Common myeloid progenitor, CD34-positive (primary cell): ENCODE data around the gene ISCU.
"Not testable (repeated sequence)": the region's sequence is repeated elsewhere in the genome, so short reads cannot be mapped to it uniquely, and the experiment has no call there.

Experiments
- CTCF ChIA-PET: fragments of 350-600 bp; sonication (Branson Sonifier 250); formaldehyde crosslinking; loops from one replicate; lab custom pipeline; 2021; ENCODE audit warnings: antibody characterized with exemption; lab: Charles Lee
- POLR2A ChIA-PET: fragments of 350-600 bp; sonication (Branson Sonifier 250); formaldehyde crosslinking; loops from one replicate; lab custom pipeline; 2021; ENCODE audit warnings: antibody characterized with exemption; lab: Charles Lee
- DNase-seq, 3 donors: peaks; one replicate each; pipeline versions ENCODE4 v3.0.0 to v3.0.0-alpha.2; 2013
- H3K27ac ChIP-seq, 2 experiments: 1 replicate in 1 of 2; 2 replicates in 1 of 2; pipeline ENCODE4 v1.7.0; 2013; ENCODE audit warnings: inconsistent platforms in 2 of 2, low read length in 2 of 2, mild to moderate bottlenecking in 2 of 2, low read depth in 1 of 2, moderate library complexity in 1 of 2; ENCODE audit not compliant: severe bottlenecking in 2 of 2, insufficient read depth in 1 of 2, poor library complexity in 1 of 2
- H3K27me3 ChIP-seq, 5 experiments: replicated peaks in 2 of 5; 1 replicate in 3 of 5; 2 replicates in 2 of 5; pipeline versions ENCODE4 v1.6.1 to v1.7.0; 2013; ENCODE audit warnings: low read length in 4 of 5, mild to moderate bottlenecking in 2 of 5, moderate library complexity in 2 of 5, inconsistent platforms in 1 of 5; ENCODE audit not compliant: insufficient read depth in 5 of 5, control insufficient read depth in 4 of 5
- H3K36me3 ChIP-seq, 4 experiments: 1 replicate in 2 of 4; 2 replicates in 2 of 4; pipeline versions ENCODE4 v1.6.1 to v1.7.0; 2013; ENCODE audit warnings: low read length in 3 of 4, control low read depth in 1 of 4, mild to moderate bottlenecking in 1 of 4; ENCODE audit not compliant: control insufficient read depth in 4 of 4, insufficient read depth in 4 of 4
- H3K4me1 ChIP-seq, 4 experiments: 1 replicate in 3 of 4; 2 replicates in 1 of 4; pipeline versions ENCODE4 v1.6.1 to v1.7.1; 2013; ENCODE audit warnings: low read length in 3 of 4, mild to moderate bottlenecking in 3 of 4, control low read depth in 1 of 4, inconsistent platforms in 1 of 4, moderate library complexity in 1 of 4; ENCODE audit not compliant: control insufficient read depth in 4 of 4, insufficient read depth in 4 of 4; ENCODE audit errors: control extremely low read depth in 1 of 4
- H3K4me3 ChIP-seq, 7 experiments: 1 replicate in 4 of 7; 2 replicates in 3 of 7; pipeline versions ENCODE4 v1.5.1 to v1.7.0; 2013; ENCODE audit warnings: mild to moderate bottlenecking in 7 of 7, low read length in 6 of 7, moderate library complexity in 6 of 7, inconsistent platforms in 2 of 7, low read depth in 2 of 7, control low read depth in 1 of 7; ENCODE audit not compliant: insufficient read depth in 4 of 7, control insufficient read depth in 1 of 7; ENCODE audit errors: extremely low read depth in 1 of 7
- H3K9me3 ChIP-seq, 5 experiments: 1 replicate in 4 of 5; 2 replicates in 1 of 5; pipeline versions ENCODE4 v1.6.1 to v1.7.1; 2013; ENCODE audit warnings: low read length in 4 of 5, mild to moderate bottlenecking in 2 of 5, inconsistent platforms in 1 of 5, low read depth in 1 of 5, moderate library complexity in 1 of 5; ENCODE audit not compliant: control insufficient read depth in 4 of 5, insufficient read depth in 2 of 5; ENCODE audit errors: control extremely low read depth in 1 of 5
- WGBS: methylation state at CpG from one replicate; pipeline ENCODE4 v1.1.5; 2013; ENCODE audit not compliant: insufficient coverage; 5-methylcytosine and 5-hydroxymethylcytosine counted together

ISCU gene

GRCh38 chr12:108616941-108617858 is 54.8 kb downstream of the ISCU start:
- CTCF ChIA-PET, result interaction anchor here (0.8 to 30.5 kb wide), 23 partner anchors 9 to 235 kb away, joined by 3 to 591 read pairs (median 7); partner anchors contain the start of genes ISCU, SART3 and SELPLG
- H3K36me3 ChIP-seq, result peaks cover 0 to 19% (median 19%) of the 10 kb centered on the region in 4 experiments
- peak overlapping the region in 3 of 7 experiments; percentile 4 to 32 (median 7) for H3K4me3 ChIP-seq
- H3K27me3 ChIP-seq, result no peaks in the 10 kb centered on the region
- H3K4me1 ChIP-seq, result peaks cover 3 to 43% (median 19%) of the 10 kb centered on the region in 4 experiments
- peak overlapping the region in 1 of 2 experiments; percentile 44 for H3K27ac ChIP-seq
- peaks cover 0 to 6% (median 0%) of the 10 kb centered on the region in 5 experiments for H3K9me3 ChIP-seq
- POLR2A ChIA-PET, result interaction anchor here (1.0 to 1.3 kb wide), 5 partner anchors 16 to 55 kb away, joined by 3 to 10 read pairs (median 4); partner anchors contain the start of genes ISCU and SELPLG
- peak; percentile 52 to 90 (median 90) for DNase-seq
- 60% methylated on average over 11 of the region's 14 CpGs for WGBS

GRCh38 chr12:108618079-108618952 is 55.9 kb downstream of the ISCU start:
- ChIA-PET CTCF (interaction anchor here (0.8 to 30.5 kb wide), 29 partner anchors 10 to 424 kb away, joined by 3 to 591 read pairs (median 4); partner anchors contain the start of genes ISCU, SART3 and SELPLG), POLR2A (interaction anchor here (1.1 to 1.3 kb wide), 3 partner anchors 17 to 56 kb away, joined by 3 to 10 read pairs (median 4); partner anchors contain the start of gene ISCU)
- H3K27ac ChIP-seq, result no peak overlapping the region
- peak; percentile 76 to 84 (median 82) for DNase-seq
- H3K27me3 ChIP-seq, result no peaks in the 10 kb centered on the region
- H3K4me3 ChIP-seq, result no peak overlapping the region
- H3K4me1 ChIP-seq, result peaks cover 3 to 47% (median 20%) of the 10 kb centered on the region in 4 experiments
- peaks cover 0 to 6% (median 0%) of the 10 kb centered on the region in 5 experiments for H3K9me3 ChIP-seq
- peaks cover 2 to 30% (median 30%) of the 10 kb centered on the region in 4 experiments for H3K36me3 ChIP-seq
- WGBS, result 11% methylated on average over 14 of the region's 16 CpGs

- H3K27ac ChIP-seq, result not testable (repeated sequence)
- peaks cover 3 to 44% (median 20%) of the 10 kb centered on the region in 4 experiments for H3K4me1 ChIP-seq
- CTCF ChIA-PET, result interaction anchor here (0.9 to 30.5 kb wide), 15 partner anchors 11 to 423 kb away, joined by 3 to 591 read pairs (median 13); partner anchors contain the start of genes ISCU, SART3 and SELPLG
Measured at GRCh38 chr12:108618953-108619274, 56.5 kb downstream of the ISCU start.

More at GRCh38 chr12:108618953-108619274, 56.5 kb downstream of the ISCU start:
- H3K9me3 ChIP-seq, DNase-seq, H3K27me3 ChIP-seq, H3K4me3 ChIP-seq: not testable (repeated sequence)
- WGBS, result 100% methylated on average over 4 of the region's 4 CpGs
- POLR2A ChIA-PET, result interaction anchor here (1.3 kb wide), 1 partner anchor 56 kb away, joined by 10 read pairs; the partner anchor contains the start of gene ISCU
- peaks cover 2 to 36% (median 36%) of the 10 kb centered on the region in 4 experiments for H3K36me3 ChIP-seq
